PC-3 (cell line): ENCODE measurements around the gene EEF1A2. TPM values are rescaled to one million over a fixed set of nuclear protein-coding genes. Genes with fewer than 3 reads are reported as not detected.

Experiments used
- ATAC-seq: fragments of 200-7000 bp; cut with Tn5 transposase; 2 replicates; pipeline ENCODE4 v1.9.1; 2020; ENCODE audit warnings: mild to moderate bottlenecking, moderate library complexity
- BruUV-seq: library from RNA; stranded (reverse); fragments of 400-500 nt; replicated peaks from 2 replicates; lab custom pipeline; 2021; lab: Mats Ljungman, UMichigan
- CTCF ChIA-PET: fragments of 300-600 bp; sonication (Branson Sonifier 250); formaldehyde crosslinking; loops from one replicate; lab custom pipeline; 2022; ENCODE audit warnings: antibody characterized with exemption; lab: Charles Lee
- POLR2A ChIA-PET: fragments of 300-600 bp; sonication (Branson Sonifier 250); formaldehyde crosslinking; loops from one replicate; lab custom pipeline; 2022; ENCODE audit warnings: antibody characterized with exemption; ENCODE audit not compliant: unreplicated experiment; lab: Charles Lee
- DNase-seq: peaks from one replicate; pipeline ENCODE4 v3.0.0-alpha.2; 2015
- H2AFZ ChIP-seq: fragments of 300-600 bp; sonication (generic); 2 replicates; pipeline ENCODE4 v1.6.0; 2016; ENCODE audit warnings: antibody characterized with exemption, low read length
- H3F3A ChIP-seq: fragments of 300-600 bp; sonication (generic); one replicate; pipeline ENCODE4 v1.6.0; 2017; ENCODE audit warnings: antibody characterized with exemption, low read length, control low read depth, mild to moderate bottlenecking; ENCODE audit not compliant: unreplicated experiment
- H3K27ac ChIP-seq: fragments of 300-600 bp; sonication (generic); 2 replicates; pipeline ENCODE4 v1.5.1; 2016; ENCODE audit warnings: mild to moderate bottlenecking, low read length
- H3K27me3 ChIP-seq: fragments of 300-600 bp; sonication (generic); 2 replicates; pipeline ENCODE4 v1.6.1; 2016; ENCODE audit warnings: low read length, mixed read lengths
- H3K36me3 ChIP-seq: fragments of 300-600 bp; sonication (generic); 2 replicates; pipeline ENCODE4 v1.6.1; 2016; ENCODE audit warnings: low read depth, mixed run types, low read length, mixed read lengths
- H3K4me1 ChIP-seq: fragments of 300-600 bp; sonication (generic); 2 replicates; pipeline ENCODE4 v1.5.1; 2016; ENCODE audit warnings: low read length; ENCODE audit not compliant: insufficient read depth
- H3K4me2 ChIP-seq: fragments of 300-600 bp; sonication (generic); 2 replicates; pipeline ENCODE4 v1.6.0; 2016; ENCODE audit warnings: low read length
- H3K4me3 ChIP-seq: fragments of 300-600 bp; sonication (generic); 2 replicates; pipeline ENCODE4 v1.5.1; 2016; ENCODE audit warnings: mild to moderate bottlenecking, low read length, mixed read lengths
- H3K79me2 ChIP-seq: fragments of 300-600 bp; sonication (generic); 2 replicates; pipeline ENCODE4 v1.6.1; 2017; ENCODE audit warnings: low read length, mixed read lengths
- H3K9ac ChIP-seq: fragments of 300-600 bp; sonication (generic); 2 replicates; pipeline ENCODE4 v1.6.0; 2016; ENCODE audit warnings: mild to moderate bottlenecking, low read length
- H3K9me2 ChIP-seq: fragments of 300-600 bp; sonication (generic); replicated peaks from 2 replicates; pipeline ENCODE4 v1.6.1; 2016; ENCODE audit warnings: mixed run types, low read length, mixed read lengths
- H3K9me3 ChIP-seq: fragments of 300-600 bp; sonication (generic); 2 replicates; pipeline ENCODE4 v1.6.1; 2016; ENCODE audit warnings: low read length, mixed read lengths
- H4K20me1 ChIP-seq: fragments of 300-600 bp; sonication (generic); 2 replicates; pipeline ENCODE4 v1.6.1; 2016; ENCODE audit warnings: low read length, mixed read lengths
- EZH2 ChIP-seq: fragments of 300-600 bp; sonication (generic); IDR thresholded peaks from one replicate; pipeline ENCODE4 v1.6.1; 2017; ENCODE audit warnings: antibody characterized with exemption, mild to moderate bottlenecking, low read length; ENCODE audit not compliant: unreplicated experiment
- EZH2phosphoT487 ChIP-seq: fragments of 300-600 bp; sonication (generic); IDR thresholded peaks from 2 replicates; pipeline ENCODE4 v1.6.1; 2018; ENCODE audit warnings: mild to moderate bottlenecking, antibody characterized with exemption, low read length, borderline replicate concordance
- intact Hi-C: fragments of 100-400 bp; cut with micrococcal nuclease; formaldehyde crosslinking; loops from 2 replicates; pipeline ENCODE4 v1.9.0; 2023
- total RNA-seq: library from RNA; depleted of rRNA; stranded (reverse); fragments of >200 nt; gene quantifications from 2 replicates; pipeline ENCODE4 v1.2.3, GENCODE V29; 2014
- TF ChIP-seq, protein P1 (sequence below): fragments of 300-600 bp; sonication (generic); conservative IDR thresholded peaks from 2 replicates; pipeline ENCODE4 v1.5.1; 2017; ENCODE audit warnings: antibody characterized with exemption, low read depth, mild to moderate bottlenecking, low read length

The EEF1A2 gene
- total RNA-seq, 1 experiment from 2014 or later = 463 TPM

DNA sequence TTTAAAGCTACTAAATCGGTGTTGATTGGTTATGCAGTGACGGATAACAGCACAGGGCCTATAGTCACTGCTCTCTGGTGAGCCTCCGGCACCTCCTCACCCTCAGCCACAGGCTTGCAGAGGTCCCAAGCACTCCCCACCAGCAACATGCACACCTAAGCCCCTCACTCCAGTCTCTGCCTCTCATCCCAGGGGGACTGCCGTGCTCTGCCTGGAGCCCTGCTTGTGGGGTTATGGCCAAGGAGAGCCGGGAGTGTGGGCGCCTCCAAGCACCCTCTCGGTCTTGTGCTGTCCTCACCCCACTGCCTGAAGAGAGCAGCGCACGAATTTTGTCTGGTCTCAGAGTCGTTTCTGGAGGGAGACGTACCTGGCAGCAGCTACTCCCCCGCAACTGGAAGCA is 6.8 kb upstream of the EEF1A2 start:
- TF ChIP-seq, protein P1, sequence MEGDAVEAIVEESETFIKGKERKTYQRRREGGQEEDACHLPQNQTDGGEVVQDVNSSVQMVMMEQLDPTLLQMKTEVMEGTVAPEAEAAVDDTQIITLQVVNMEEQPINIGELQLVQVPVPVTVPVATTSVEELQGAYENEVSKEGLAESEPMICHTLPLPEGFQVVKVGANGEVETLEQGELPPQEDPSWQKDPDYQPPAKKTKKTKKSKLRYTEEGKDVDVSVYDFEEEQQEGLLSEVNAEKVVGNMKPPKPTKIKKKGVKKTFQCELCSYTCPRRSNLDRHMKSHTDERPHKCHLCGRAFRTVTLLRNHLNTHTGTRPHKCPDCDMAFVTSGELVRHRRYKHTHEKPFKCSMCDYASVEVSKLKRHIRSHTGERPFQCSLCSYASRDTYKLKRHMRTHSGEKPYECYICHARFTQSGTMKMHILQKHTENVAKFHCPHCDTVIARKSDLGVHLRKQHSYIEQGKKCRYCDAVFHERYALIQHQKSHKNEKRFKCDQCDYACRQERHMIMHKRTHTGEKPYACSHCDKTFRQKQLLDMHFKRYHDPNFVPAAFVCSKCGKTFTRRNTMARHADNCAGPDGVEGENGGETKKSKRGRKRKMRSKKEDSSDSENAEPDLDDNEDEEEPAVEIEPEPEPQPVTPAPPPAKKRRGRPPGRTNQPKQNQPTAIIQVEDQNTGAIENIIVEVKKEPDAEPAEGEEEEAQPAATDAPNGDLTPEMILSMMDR = no peak
- TF ChIP-seq EZH2 (no peak), EZH2phosphoT487 (no peak)
- no peak for ATAC-seq

DNA sequence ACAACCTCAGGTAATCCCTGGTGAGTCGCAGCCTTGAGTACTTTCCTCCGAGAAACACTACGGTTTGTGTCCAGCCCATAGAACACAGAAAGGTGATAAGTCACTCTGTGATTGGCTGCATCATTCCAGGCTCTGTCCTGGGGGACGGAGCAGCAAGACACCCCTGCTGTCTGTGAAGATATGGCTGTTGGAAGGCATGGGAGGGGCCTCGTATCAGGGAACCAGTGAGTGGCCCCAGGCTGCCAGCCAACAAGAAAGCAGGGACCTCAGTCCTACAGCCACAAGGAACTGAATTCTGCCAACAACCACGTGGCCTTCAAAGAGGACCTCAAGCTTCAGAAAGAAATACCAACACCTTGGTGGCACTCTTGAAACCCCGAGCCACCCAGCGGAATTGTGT is 6.4 kb upstream of the EEF1A2 start:
- no peaks in the 10 kb centered on the region for H4K20me1 ChIP-seq
- DNase-seq = no peak
- no peak overlapping the region for H3K9ac ChIP-seq
- H2AFZ ChIP-seq = no peak overlapping the region
- no peak overlapping the region for H3K4me3 ChIP-seq
- no peak overlapping the region for H3K4me2 ChIP-seq
- H3K9me3 ChIP-seq = no peaks in the 10 kb centered on the region
- no peaks in the 10 kb centered on the region for H3K4me1 ChIP-seq
- H3K79me2 ChIP-seq = no peaks in the 10 kb centered on the region
- H3K27me3 ChIP-seq = no peaks in the 10 kb centered on the region
- H3K27ac ChIP-seq = no peak overlapping the region
- no peak for TF ChIP-seq EZH2
- no peak for TF ChIP-seq EZH2phosphoT487
- TF ChIP-seq, protein P1 = no peak
- no peaks in the 10 kb centered on the region for H3K36me3 ChIP-seq
- no peaks in the 10 kb centered on the region for H3K9me2 ChIP-seq
- no peaks in the 10 kb centered on the region for H3F3A ChIP-seq
- intact Hi-C loops = no loop called here
- ATAC-seq = no peak
- ChIA-PET POLR2A (no interaction called here), CTCF (no interaction called here)
- BruUV-seq = no TSS peak

More for the DNA sequence above, 6.8 kb upstream of the EEF1A2 start:
- no peak for DNase-seq
- H3K27me3 ChIP-seq = no peaks in the 10 kb centered on the region
- no peak overlapping the region for H2AFZ ChIP-seq
- H3K9ac ChIP-seq = no peak overlapping the region
- H3K79me2 ChIP-seq = no peaks in the 10 kb centered on the region
- no TSS peak for BruUV-seq
- no peaks in the 10 kb centered on the region for H3K36me3 ChIP-seq
- no peak overlapping the region for H3K4me2 ChIP-seq
- H3K9me2 ChIP-seq = no peaks in the 10 kb centered on the region
- ChIA-PET CTCF (no interaction called here), POLR2A (no interaction called here)
- H4K20me1 ChIP-seq = no peaks in the 10 kb centered on the region
- H3K4me1 ChIP-seq = no peaks in the 10 kb centered on the region
- H3K4me3 ChIP-seq = no peak overlapping the region
- no peak overlapping the region for H3K27ac ChIP-seq
- intact Hi-C loops = no loop called here
- H3F3A ChIP-seq = no peaks in the 10 kb centered on the region
- H3K9me3 ChIP-seq = no peaks in the 10 kb centered on the region

DNA sequence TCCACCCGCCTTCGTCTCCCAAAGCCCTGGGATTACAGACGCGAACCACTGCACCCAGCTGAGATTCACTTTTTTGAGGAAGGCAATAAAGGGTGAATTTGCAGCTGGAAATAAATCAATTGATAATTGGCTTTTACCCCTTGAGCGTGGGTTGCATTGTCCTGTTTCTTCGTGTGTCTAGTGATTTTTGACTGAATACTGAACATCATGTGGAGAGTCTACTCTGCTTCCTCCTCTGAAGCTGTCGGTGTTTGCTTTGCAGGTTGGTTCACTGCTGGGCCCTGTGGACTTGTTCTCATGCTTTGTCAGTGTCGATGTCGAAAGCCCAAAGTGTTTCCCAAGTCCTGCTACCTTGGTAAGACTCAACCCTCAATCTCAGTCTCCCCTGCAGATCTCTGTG is 5.8 kb upstream of the EEF1A2 start:
- Histone ChIP-seq H2AFZ (no peak overlapping the region), H4K20me1 (no peaks in the 10 kb centered on the region), H3K9ac (no peak overlapping the region), H3K79me2 (no peaks in the 10 kb centered on the region), H3K4me3 (no peak overlapping the region), H3F3A (no peaks in the 10 kb centered on the region), H3K9me3 (no peaks in the 10 kb centered on the region), H3K27me3 (no peaks in the 10 kb centered on the region), H3K9me2 (no peaks in the 10 kb centered on the region), H3K27ac (no peak overlapping the region), H3K36me3 (no peaks in the 10 kb centered on the region), H3K4me1 (no peaks in the 10 kb centered on the region), H3K4me2 (no peak overlapping the region)
- DNase-seq (no peak), ATAC-seq (no peak)
- TF ChIP-seq EZH2 (no peak), EZH2phosphoT487 (no peak)
- TF ChIP-seq, protein P1 = no peak
- BruUV-seq = no TSS peak
- intact Hi-C loops = no loop called here
- ChIA-PET CTCF (no interaction called here), POLR2A (no interaction called here)
